Kidney (tissue), 14 donors: ENCODE results near the gene MED10. TPM values are rescaled to one million over a fixed set of nuclear protein-coding genes. Genes with fewer than 3 reads are reported as not detected.

Experiments
- DNase-seq, 5 donors: peaks; one replicate each; pipeline ENCODE4 v3.0.0-alpha.2; 2013 to 2020
- FAIRE-seq: peaks from 2 replicates; lab custom pipeline; 2012; peaks lifted over from hg19 to GRCh38; lab: Jason Lieb, UNC
- H3K27ac ChIP-seq, 2 donors: one replicate each; pipeline ENCODE4 v1.7.0; 2013; ENCODE audit warnings: low read depth in 2 of 2, low read length in 2 of 2, inconsistent platforms in 1 of 2
- H3K27me3 ChIP-seq: one replicate; pipeline ENCODE4 v1.7.1; 2013; ENCODE audit warnings: low read length, inconsistent platforms; ENCODE audit not compliant: control insufficient read depth, insufficient read depth
- H3K36me3 ChIP-seq, 3 donors: one replicate each; pipeline versions ENCODE4 v1.7.0 to v1.7.1; 2013; ENCODE audit warnings: low read length in 3 of 3, control low read depth in 1 of 3, inconsistent platforms in 1 of 3; ENCODE audit not compliant: insufficient read depth in 3 of 3, control insufficient read depth in 2 of 3
- H3K4me1 ChIP-seq, 3 donors: one replicate each; pipeline versions ENCODE4 v1.7.0 to v1.7.1; 2013; ENCODE audit warnings: low read length in 3 of 3, inconsistent platforms in 1 of 3, low read depth in 1 of 3; ENCODE audit not compliant: control insufficient read depth in 2 of 3, insufficient read depth in 2 of 3
- H3K4me3 ChIP-seq, 3 donors: one replicate each; pipeline versions ENCODE4 v1.7.0 to v1.8.1; 2013; ENCODE audit warnings: low read length in 3 of 3, control low read depth in 1 of 3, inconsistent platforms in 1 of 3
- H3K9ac ChIP-seq, 3 donors: one replicate each; pipeline versions ENCODE4 v1.7.0 to v1.7.1; 2013; ENCODE audit warnings: low read length in 3 of 3, control low read depth in 1 of 3, inconsistent platforms in 1 of 3
- H3K9me3 ChIP-seq, 3 donors: one replicate each; pipeline versions ENCODE4 v1.7.0 to v1.7.1; 2013; ENCODE audit warnings: low read length in 3 of 3, control low read depth in 1 of 3, inconsistent platforms in 1 of 3; ENCODE audit not compliant: control insufficient read depth in 2 of 3, insufficient read depth in 1 of 3
- intact Hi-C: fragments of 100-400 bp; cut with DNase I; formaldehyde crosslinking; loops from one replicate; pipeline ENCODE4 v1.11.1; 2022
- polyA plus RNA-seq: library from polyadenylated mRNA; stranded (reverse); fragments of 350-450 nt; fragmentation: Illumina TruSeq; extraction: RNeasy Lipid Tissue Mini Kit (QIAGEN cat#74804); gene quantifications from one replicate; pipeline ENCODE4 v1.2.3, GENCODE V29; 2014; ENCODE audit warnings: low read depth, low replicate concordance; ENCODE audit not compliant: insufficient read depth
- total RNA-seq: library from RNA; stranded (reverse); fragmentation: NEBNext Ultra II Directional; extraction: Animal tissue kit (Norgen Biotek cat#: 25700); gene quantifications from one replicate; pipeline ENCODE4 v1.2.1, GENCODE V29; 2021
- TF ChIP-seq, protein P1 (sequence below): IDR thresholded peaks from 3 replicates; pipeline ENCODE4 v1.5.1; 2012; ENCODE audit warnings: mild to moderate bottlenecking, moderate library complexity, borderline replicate concordance; ENCODE audit not compliant: insufficient read depth; ENCODE audit errors: extremely low read depth
- donor health status: control.
- donor health status: control.
- donor health status: control.
- donor health status: control.
- donor health status: control.
- donor health status: DM: yes; HTN: yes; CAD: no.
- donor health status: Normal renal cell carcinoma (clear cell type).

MED10 gene
- total and polyA plus RNA-seq, 2 donors from 2014 or later, result 25.9 to 32.3 TPM

DNA sequence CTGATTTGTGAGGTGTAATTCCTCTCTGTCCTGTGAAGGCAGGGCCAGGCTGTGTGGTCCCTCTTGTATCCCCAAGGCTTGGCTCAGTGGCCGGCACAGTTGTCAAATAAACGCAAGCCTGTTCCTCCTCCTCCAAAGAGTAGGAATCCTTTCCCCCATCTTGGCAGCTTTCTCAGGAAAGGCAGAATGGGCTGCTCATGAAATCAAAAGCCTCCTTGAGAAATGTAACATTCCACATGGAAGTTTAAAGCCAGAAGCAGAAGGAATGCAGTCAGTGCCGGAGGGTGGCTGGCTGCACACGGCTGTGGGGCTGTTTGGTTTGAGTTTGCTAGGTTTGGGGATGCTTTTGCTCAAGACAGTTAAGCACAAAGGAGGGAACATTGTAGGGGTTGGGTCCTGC lies 34.5 kb upstream of the MED10 start:
- Histone ChIP-seq H3K9ac (no peak overlapping the region), H3K27ac (no peak overlapping the region), H3K36me3 (no peaks in the 10 kb centered on the region), H3K9me3 (no peaks in the 10 kb centered on the region), H3K27me3 (no peaks in the 10 kb centered on the region), H3K4me1 (no peaks in the 10 kb centered on the region), H3K4me3 (no peak overlapping the region)
- TF ChIP-seq, protein P1, sequence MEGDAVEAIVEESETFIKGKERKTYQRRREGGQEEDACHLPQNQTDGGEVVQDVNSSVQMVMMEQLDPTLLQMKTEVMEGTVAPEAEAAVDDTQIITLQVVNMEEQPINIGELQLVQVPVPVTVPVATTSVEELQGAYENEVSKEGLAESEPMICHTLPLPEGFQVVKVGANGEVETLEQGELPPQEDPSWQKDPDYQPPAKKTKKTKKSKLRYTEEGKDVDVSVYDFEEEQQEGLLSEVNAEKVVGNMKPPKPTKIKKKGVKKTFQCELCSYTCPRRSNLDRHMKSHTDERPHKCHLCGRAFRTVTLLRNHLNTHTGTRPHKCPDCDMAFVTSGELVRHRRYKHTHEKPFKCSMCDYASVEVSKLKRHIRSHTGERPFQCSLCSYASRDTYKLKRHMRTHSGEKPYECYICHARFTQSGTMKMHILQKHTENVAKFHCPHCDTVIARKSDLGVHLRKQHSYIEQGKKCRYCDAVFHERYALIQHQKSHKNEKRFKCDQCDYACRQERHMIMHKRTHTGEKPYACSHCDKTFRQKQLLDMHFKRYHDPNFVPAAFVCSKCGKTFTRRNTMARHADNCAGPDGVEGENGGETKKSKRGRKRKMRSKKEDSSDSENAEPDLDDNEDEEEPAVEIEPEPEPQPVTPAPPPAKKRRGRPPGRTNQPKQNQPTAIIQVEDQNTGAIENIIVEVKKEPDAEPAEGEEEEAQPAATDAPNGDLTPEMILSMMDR, result no peak
- no peak for DNase-seq
- no peak for FAIRE-seq
- intact Hi-C loops, result no loop called here

DNA sequence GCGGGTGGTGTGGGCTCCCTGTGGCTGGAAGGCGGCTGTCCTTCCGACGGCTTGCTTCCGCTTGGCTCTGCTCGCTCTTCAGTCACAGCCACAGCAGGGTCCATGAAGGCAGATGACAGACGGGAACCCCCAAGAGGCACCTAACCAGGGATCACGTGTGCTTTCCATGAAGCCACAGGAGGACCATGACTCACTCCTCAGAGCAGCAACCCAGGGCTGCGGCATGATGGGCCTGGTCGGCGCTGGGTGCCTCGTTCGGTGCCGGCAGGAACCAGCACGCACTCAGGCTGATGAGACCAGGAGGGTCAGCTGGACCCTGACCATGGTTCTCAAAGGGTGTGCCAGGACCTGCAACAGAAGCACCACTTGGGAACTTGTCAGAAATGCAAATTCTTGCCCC lies 32.8 kb upstream of the MED10 start:
- Histone ChIP-seq H3K4me3 (no peak overlapping the region), H3K4me1 (no peaks in the 10 kb centered on the region), H3K27ac (no peak overlapping the region), H3K9ac (no peak overlapping the region), H3K27me3 (no peaks in the 10 kb centered on the region), H3K36me3 (no peaks in the 10 kb centered on the region), H3K9me3 (no peaks in the 10 kb centered on the region)
- no peak for FAIRE-seq
- DNase-seq, result no peak
- TF ChIP-seq, protein P1, result no peak
- intact Hi-C loops, result no loop called here

DNA sequence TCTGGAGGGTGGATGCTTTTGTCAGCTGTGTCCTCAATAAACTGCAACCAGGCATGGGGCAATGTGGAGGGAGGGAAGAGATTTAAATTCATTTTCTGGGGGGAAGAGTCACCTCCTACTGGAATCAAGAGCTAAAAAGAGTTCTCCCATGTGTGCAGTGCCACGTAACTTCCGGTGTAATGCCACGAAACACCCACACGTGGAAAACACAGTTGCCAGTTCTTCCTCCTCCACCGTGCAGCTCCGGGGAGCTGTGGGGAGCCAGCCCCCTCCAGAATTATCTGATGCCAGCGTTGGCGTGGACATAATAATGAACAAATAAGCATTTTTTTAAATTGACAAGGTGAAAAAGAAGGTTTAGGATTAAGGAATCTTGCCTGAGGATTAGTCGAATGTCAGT lies 32.1 kb upstream of the MED10 start:
- FAIRE-seq, result no peak
- Histone ChIP-seq H3K27ac (no peak overlapping the region), H3K4me1 (no peaks in the 10 kb centered on the region), H3K9ac (no peak overlapping the region), H3K9me3 (no peaks in the 10 kb centered on the region), H3K36me3 (no peaks in the 10 kb centered on the region), H3K27me3 (no peaks in the 10 kb centered on the region), H3K4me3 (no peak overlapping the region)
- intact Hi-C loops, result no loop called here
- TF ChIP-seq, protein P1, result no peak
- no peak for DNase-seq
